Left renal cortex interstitium (tissue), 4 donors: ENCODE measurements around the gene FMN1. TPM values are rescaled to one million over a fixed set of nuclear protein-coding genes. Genes with fewer than 3 reads are reported as not detected.
A peak's percentile ranks its signal among the peaks of the same experiment; 100 is the strongest.

Experiments
- DNase-seq, 4 donors: peaks; one replicate each; pipeline ENCODE4 v3.0.0-alpha.2; 2013; ENCODE audit warnings: low read depth in 4 of 4, low spot score in 2 of 4, missing footprints in 1 of 4
- polyA plus RNA-seq, 4 donors: library from polyadenylated mRNA; unstranded; fragments of 120-200 nt; gene quantifications; one replicate each; pipeline ENCODE4 v1.2.1, GENCODE V29; 2013; ENCODE audit not compliant: insufficient read length in 4 of 4

The FMN1 gene
- polyA plus RNA-seq, 4 donors, result 13.7 to 21.0 (median 15.2) TPM

GRCh38 chr15:33131552-33132232, 62.8 kb downstream of the FMN1 start:
- DNase-seq, result no peak

- DNase-seq, result peak; percentile 74 to 93 (median 90)
Observed at GRCh38 chr15:33126559-33127290, 67.8 kb downstream of the FMN1 start.

DNA sequence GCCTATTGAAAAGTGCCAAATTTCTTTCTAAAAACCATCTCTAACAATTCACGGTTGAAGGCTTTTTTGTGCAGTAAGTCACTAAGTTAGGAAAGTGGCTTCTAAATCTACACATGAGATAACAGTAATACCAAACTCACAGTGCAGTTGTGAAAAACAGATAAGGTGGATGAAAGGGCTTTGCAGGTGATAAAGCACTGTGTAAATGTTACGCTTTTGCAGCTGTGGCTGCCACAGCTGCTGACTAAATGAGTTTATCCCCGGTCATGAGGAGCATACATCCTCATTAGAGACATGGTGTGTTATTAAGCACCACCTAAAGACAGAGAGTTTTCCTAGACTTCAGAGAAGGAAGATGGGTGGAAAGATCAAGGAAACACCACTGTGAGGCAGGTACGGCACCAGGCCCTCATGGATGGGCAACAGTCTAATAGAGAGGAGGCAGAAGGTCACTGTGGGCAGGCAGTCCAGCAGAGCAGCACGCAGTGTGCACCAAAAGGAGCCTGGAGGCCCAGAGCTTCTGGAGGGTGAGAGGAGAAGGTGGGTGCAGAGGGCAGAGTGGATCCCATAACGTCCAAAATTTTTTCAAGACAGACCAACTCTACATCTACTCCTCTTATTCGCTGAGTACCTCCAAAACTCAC, 68.5 kb downstream of the FMN1 start:
- no peak for DNase-seq

GRCh38 chr15:33124811-33125210, 69.7 kb downstream of the FMN1 start:
- no peak for DNase-seq

DNA sequence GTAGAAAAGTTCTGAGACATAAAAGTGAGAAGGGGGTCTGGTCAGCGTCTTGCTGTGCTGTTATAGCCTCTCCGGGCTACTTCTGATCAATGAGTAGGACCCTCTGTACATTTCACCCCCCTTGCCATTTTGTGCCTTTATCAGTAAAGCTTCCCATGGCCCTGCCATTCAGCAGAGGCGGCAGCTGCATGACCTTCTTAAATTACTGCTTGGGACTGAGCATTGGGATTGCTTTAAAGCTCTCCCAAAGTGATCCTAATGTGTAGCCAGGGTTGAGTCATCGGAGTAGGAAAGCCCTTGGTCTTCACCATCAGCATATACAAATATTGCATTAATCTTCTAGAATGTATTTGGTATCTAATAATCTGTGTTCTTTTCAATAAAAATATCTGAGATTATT, 70.2 kb downstream of the FMN1 start:
- DNase-seq, result no peak

- no peak for DNase-seq
Observed at GRCh38 chr15:33119865-33120264, 74.6 kb downstream of the FMN1 start.

GRCh38 chr15:33119273-33119672, 75.2 kb downstream of the FMN1 start:
- no peak for DNase-seq

DNA sequence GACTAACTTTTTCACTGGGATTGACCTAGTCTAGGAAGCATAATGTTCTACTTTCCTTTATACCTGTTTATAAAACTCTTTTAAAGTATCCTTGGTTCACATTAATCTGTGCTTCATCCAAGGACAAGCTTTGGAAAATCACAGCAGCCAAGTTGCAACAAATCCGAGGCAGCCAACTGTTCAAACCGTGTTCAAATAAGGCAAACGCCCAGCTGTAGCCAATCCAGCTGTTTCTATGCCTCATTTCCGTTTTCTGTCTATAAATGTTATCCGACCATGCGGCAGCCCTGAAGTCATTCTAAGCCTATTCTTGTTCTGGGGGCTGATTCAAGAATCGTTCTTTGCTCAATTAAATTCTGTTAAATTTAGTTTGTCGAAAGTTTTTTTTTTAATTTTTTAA, 78.3 kb downstream of the FMN1 start:
- no peak for DNase-seq

DNA sequence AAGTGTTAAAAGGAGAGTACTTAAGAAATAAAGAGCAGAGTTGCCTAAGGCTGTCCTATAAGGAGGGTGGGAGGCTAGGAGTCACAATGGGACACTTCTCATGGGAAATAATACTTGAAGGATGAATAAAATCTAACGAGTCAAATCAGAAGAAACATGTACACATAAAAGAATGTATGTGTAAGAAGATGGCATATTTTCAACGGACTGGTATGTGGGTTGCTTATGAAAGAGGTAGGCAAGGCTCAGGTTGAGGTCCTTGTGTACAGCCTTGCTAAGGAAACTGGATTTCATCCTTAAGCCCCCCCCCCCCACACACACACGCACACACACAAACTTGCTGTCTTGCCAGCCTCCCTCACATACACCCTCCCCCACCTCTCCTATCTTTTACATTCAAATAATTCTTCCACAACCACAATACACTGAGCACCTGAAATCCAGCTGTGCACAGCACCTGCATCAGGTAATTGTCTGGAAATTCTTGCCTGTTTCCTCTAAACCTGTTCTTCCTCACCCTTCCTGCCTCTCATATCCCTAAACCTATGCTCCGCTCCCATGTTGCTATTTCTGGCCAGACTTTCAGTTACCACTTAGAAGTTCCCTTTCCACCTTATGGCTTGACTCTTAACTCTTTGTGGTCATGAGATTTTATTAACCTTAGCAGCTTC, 79.2 kb downstream of the FMN1 start:
- no peak for DNase-seq

DNA sequence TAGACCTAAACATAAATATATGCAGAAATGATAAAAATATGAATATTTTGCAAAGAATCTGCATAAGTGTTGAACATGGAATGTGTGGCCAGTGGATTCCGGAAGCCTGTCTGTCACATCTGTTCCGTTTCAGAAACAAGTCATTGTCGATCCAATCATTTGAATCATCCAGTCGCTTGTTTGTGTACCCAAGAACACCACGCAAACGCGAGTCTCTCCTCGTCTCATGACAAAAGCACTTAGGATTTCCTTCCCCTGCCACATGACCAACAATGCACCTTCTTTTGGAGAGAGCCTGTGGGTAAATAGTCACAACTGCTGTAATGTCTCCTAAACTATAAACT, 80.2 kb downstream of the FMN1 start:
- DNase-seq, result no peak

DNA sequence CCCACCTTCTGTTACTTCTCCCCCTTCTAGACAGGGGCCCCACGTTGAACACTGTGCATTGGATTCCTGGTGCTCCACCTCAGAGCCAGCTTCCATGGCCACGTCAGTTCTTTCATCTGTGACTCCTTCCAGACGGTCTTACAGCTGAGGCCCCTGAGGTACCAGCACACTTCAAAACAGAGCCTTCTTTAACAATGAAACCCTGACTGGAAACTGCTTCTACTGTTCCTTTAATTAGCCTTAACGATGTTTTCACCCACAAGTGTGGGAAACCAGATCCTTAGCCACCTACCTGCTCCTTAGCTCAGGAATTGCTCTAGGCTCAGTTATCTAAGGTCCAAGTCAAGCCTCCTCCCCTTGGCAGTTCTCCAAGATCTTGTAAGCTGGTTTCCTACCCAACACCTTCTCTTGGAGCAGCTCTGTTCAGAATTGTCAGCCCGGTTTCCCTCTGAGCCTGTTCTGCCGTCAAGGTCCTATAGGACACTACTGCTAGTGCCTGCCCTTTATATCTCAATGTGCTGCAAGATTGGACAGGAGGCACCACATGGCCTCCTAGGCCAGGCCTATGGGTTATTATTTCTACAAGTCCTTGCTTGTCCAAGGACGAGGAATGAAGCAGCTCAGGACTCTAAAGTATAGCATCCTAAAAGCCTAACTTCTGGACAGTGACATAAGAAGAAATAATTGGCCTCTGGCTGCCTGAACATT, 80.7 kb downstream of the FMN1 start:
- no peak for DNase-seq

DNA sequence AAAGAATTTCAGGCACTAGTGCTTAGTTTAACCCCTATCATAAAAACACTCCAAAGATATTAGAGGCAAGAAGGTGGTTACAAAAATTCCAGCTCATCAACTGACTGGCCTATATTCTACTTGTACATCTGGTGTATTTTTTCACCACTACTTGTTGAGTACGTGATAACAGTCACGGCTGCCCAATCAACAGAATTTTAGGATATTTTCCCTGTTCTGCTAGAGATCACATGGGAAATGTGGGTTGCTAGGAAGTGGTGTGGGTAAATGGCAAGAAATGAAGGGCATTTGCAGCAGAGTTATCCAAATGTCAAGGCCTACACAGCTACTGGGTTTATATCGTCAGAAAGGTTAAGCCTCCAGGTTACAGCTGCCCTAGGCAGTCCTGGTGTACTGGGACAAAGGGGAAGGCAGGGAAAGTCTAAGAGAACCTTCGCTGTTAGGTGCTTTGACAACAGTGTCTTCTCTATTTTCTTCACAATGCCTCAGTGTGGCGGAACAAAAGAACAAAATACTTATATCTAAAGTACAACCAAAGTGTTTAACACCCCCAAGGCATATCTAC, 81.9 kb downstream of the FMN1 start:
- DNase-seq, result no peak

- DNase-seq, result no peak
Observed at GRCh38 chr15:33111041-33111451, 83.5 kb downstream of the FMN1 start.

- no peak for DNase-seq
Observed at GRCh38 chr15:33109345-33109744, 85.2 kb downstream of the FMN1 start.

GRCh38 chr15:33108518-33108917, 86.0 kb downstream of the FMN1 start:
- DNase-seq, result no peak

GRCh38 chr15:33107950-33108349, 86.6 kb downstream of the FMN1 start:
- no peak for DNase-seq

- DNase-seq, result no peak
Observed at GRCh38 chr15:33104212-33104611, 90.3 kb downstream of the FMN1 start.

DNA sequence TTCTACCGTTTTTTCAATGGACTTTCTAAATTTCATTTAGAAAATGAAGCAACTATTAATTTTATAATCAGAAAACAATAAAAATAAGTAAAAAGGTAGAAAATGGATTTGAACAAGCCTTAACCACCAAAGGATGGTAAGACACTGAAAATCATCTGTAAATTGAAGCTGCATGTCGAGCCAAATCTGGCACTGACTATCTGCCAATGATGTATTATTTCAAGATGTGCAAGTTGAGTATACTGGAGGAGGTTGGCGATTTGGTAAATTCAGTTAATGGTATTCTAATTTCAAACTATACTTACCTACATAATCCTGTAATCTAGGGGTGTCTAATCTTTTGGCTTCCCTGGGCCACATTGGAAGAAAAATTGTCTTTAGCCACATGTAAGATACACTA, 93.5 kb downstream of the FMN1 start:
- DNase-seq, result no peak

- no peak for DNase-seq
Observed at GRCh38 chr15:33100314-33100713, 94.2 kb downstream of the FMN1 start.

GRCh38 chr15:33099739-33100138, 94.8 kb downstream of the FMN1 start:
- no peak for DNase-seq
